ENCODE measurements around the gene METTL23. TPM values are rescaled to one million over a fixed set of nuclear protein-coding genes. Genes with fewer than 3 reads are reported as not detected.

The METTL23 gene
- total and polyA plus RNA-seq, 2 of the 8 experiments (the other 6 are each of a cell fraction or from before 2014, with no cell fraction given) = 36.1 to 60.2 TPM

- TF ChIP-seq RFX5 (IDR thresholded peaks at IDR 0.05; ENCODE audit: borderline replicate concordance, low read depth, low read length) = no peak
- Histone ChIP-seq H2AFZ (ENCODE audit: low read length) (no peak overlapping the region), H3K27me3 (replicated peaks in 1 of 4; ENCODE audit: control insufficient read depth in 3 of 4, extremely low read depth in 1 of 4, insufficient read depth in 3 of 4, low read length in 3 of 4) (no peaks in the 10 kb centered on the region), H3K14ac (ENCODE audit: insufficient read length) (no peak overlapping the region), H2BK15ac (ENCODE audit: low read length) (no peak overlapping the region), H3K9me3 (ENCODE audit: insufficient read depth in 2 of 2, low read depth in 1 of 2, low read length in 1 of 2) (no peaks in the 10 kb centered on the region), H3K4me2 (ENCODE audit: insufficient read depth in 1 of 2, low read depth in 2 of 2, low read length in 2 of 2) (no peak overlapping the region), H2BK5ac (ENCODE audit: low read depth, low read length) (no peak overlapping the region), H3K23ac (ENCODE audit: insufficient read length) (no peak overlapping the region), H4K5ac (ENCODE audit: insufficient read length, low read depth, low read length) (no peak overlapping the region), H3K79me1 (ENCODE audit: low read depth, low read length) (no peaks in the 10 kb centered on the region), H3K79me2 (ENCODE audit: control insufficient read depth in 1 of 2, insufficient read depth in 2 of 2, low read length in 2 of 2) (no peaks in the 10 kb centered on the region), H4K20me1 (replicated peaks in 1 of 2; ENCODE audit: control insufficient read depth in 1 of 2, insufficient read depth in 2 of 2, low read length in 2 of 2) (peaks cover 0 to 3% of the 10 kb centered on the region in 2 experiments), H2BK12ac (ENCODE audit: low read depth, low read length) (no peak overlapping the region), H3K4me1 (replicated peaks in 1 of 4; ENCODE audit: control insufficient read depth in 3 of 4, insufficient read depth in 4 of 4, low read length in 3 of 4) (peaks cover 0 to 24% (median 14%) of the 10 kb centered on the region in 4 experiments; a peak in 6 of 7 replicates), H2BK120ac (replicated peaks; ENCODE audit: low read depth, low read length) (no peak overlapping the region), H3K36me3 (ENCODE audit: control insufficient read depth in 2 of 4, insufficient read depth in 4 of 4, low read length in 3 of 4) (no peaks in the 10 kb centered on the region), H3K56ac (replicated peaks; ENCODE audit: insufficient read length, low read depth, low read length) (no peak overlapping the region), H4K91ac (replicated peaks; ENCODE audit: insufficient read length, low read length) (no peak overlapping the region), H3K27ac (ENCODE audit: low read depth, low read length) (no peak overlapping the region), H3K4me3 (ENCODE audit: extremely low read depth in 1 of 4, insufficient read depth in 2 of 4, low read depth in 3 of 4, low read length in 4 of 4) (no peak overlapping the region), H3K9ac (replicated peaks in 1 of 4; ENCODE audit: extremely low read depth in 1 of 4, low read depth in 3 of 4, low read length in 3 of 4) (no peak overlapping the region), H3K23me2 (ENCODE audit: low read depth, low read length) (no peaks in the 10 kb centered on the region), H4K8ac (ENCODE audit: extremely low read depth, insufficient read depth, low read length) (no peak overlapping the region; the same call in 1 of the 2 replicates), H3K4ac (replicated peaks; ENCODE audit: insufficient read length, low read depth, low read length) (no peak overlapping the region), H2AK5ac (ENCODE audit: low read depth, low read length) (no peak overlapping the region), H2BK20ac (ENCODE audit: low read length) (no peak overlapping the region), H3K18ac (ENCODE audit: extremely low read depth, low read length) (no peak overlapping the region)
- POLR2A ChIA-PET (ENCODE audit: partially characterized antibody) = interaction anchor here (0.9 to 3.7 kb wide), 6 partner anchors 11 to 125 kb away, joined by 3 to 18 read pairs (median 4); no protein-coding TSS in a partner anchor
- DNase-seq (ENCODE audit: low read depth in 1 of 2, low spot score in 2 of 2) (no peak), FAIRE-seq (no peak)
- WGBS, 2 experiments (ENCODE audit: extremely low coverage in 1 of 2, insufficient coverage in 1 of 2, insufficient read length in 1 of 2, insufficient replicate concordance in 2 of 2, low coverage in 1 of 2, low lambda C conversion rate in 2 of 2, missing lambda C conversion rate in 1 of 2) = 93% methylated on average over 12 of the region's 12 CpGs; no CpG with 5 or more reads in 1 of the 2 experiments
- CTCF ChIA-PET (ENCODE audit: partially characterized antibody) = interaction anchor here (0.7 to 13.1 kb wide), 42 partner anchors 8 to 222 kb away, joined by 3 to 155 read pairs (median 7); partner anchors contain the start of genes AANAT, MXRA7 and PRCD
Measured at GRCh38 chr17:76682296-76682695, 44.3 kb upstream of the METTL23 start.
